ENCODE measurements around the gene DNM3.

The DNM3 gene

GRCh38 chr1:172442404-172442803 lies 601.1 kb downstream of the DNM3 start:
- no peak for DNase-seq (ENCODE audit: extremely low read depth, low read depth)
- H3K4me3 ChIP-seq (replicated peaks; ENCODE audit: low read depth, low read length): peak overlapping the region; percentile 73; the same call in 1 of the 2 replicates
- no peak for TF ChIP-seq CTCF (IDR thresholded peaks at IDR 0.05; ENCODE audit: low read depth, low read length, missing control alignments)

- TF ChIP-seq CTCF (IDR thresholded peaks at IDR 0.05; ENCODE audit: low read depth, low read length, missing control alignments): no peak
- DNase-seq (ENCODE audit: extremely low read depth, low read depth): no peak
Measured at GRCh38 chr1:172442843-172443565, 601.7 kb downstream of the DNM3 start.

GRCh38 chr1:172443666-172444453 lies 602.6 kb downstream of the DNM3 start, which contains the start of gene PIGC:
Gene PIGC, minus strand, starts transcription at chr1:172444069. Its CDS starts 1,447 bp downstream, at chr1:172442622.
- TF ChIP-seq CTCF (IDR thresholded peaks at IDR 0.05; ENCODE audit: low read depth, low read length, missing control alignments): peak; percentile 92
- peak within 1 kb of the TSS; percentile 73 for H3K4me3 ChIP-seq (replicated peaks; ENCODE audit: low read depth, low read length)
- DNase-seq (ENCODE audit: extremely low read depth, low read depth): peak; percentile 78

More at GRCh38 chr1:172442843-172443565, 601.7 kb downstream of the DNM3 start:
- peak overlapping the region; percentile 73 for H3K4me3 ChIP-seq (replicated peaks; ENCODE audit: low read depth, low read length)

- no peak for TF ChIP-seq CTCF (IDR thresholded peaks at IDR 0.05; ENCODE audit: low read depth, low read length, missing control alignments)
- no peak for DNase-seq (ENCODE audit: extremely low read depth, low read depth)
- H3K4me3 ChIP-seq (replicated peaks; ENCODE audit: low read depth, low read length): no peak overlapping the region
Measured at GRCh38 chr1:172446547-172446946, 605.2 kb downstream of the DNM3 start.

GRCh38 chr1:172447641-172448040 lies 606.3 kb downstream of the DNM3 start:
- no peak for TF ChIP-seq CTCF (IDR thresholded peaks at IDR 0.05; ENCODE audit: low read depth, low read length, missing control alignments)

GRCh38 chr1:172448995-172449584 lies 607.8 kb downstream of the DNM3 start:
- no peak overlapping the region for H3K4me3 ChIP-seq (replicated peaks; ENCODE audit: low read depth, low read length)
- no peak for TF ChIP-seq CTCF (IDR thresholded peaks at IDR 0.05; ENCODE audit: low read depth, low read length, missing control alignments)
- DNase-seq (ENCODE audit: extremely low read depth, low read depth): no peak

More at GRCh38 chr1:172447641-172448040, 606.3 kb downstream of the DNM3 start:
- no peak for DNase-seq (ENCODE audit: extremely low read depth, low read depth)
- no peak overlapping the region for H3K4me3 ChIP-seq (replicated peaks; ENCODE audit: low read depth, low read length)
